ENCODE data around the gene SLC16A12. TPM values are rescaled to one million over a fixed set of nuclear protein-coding genes. Genes with fewer than 3 reads are reported as not detected.

Gene SLC16A12
- total and polyA plus RNA-seq, 4 donors = 0.03 to 10.7 (median 0.94) TPM

DNA sequence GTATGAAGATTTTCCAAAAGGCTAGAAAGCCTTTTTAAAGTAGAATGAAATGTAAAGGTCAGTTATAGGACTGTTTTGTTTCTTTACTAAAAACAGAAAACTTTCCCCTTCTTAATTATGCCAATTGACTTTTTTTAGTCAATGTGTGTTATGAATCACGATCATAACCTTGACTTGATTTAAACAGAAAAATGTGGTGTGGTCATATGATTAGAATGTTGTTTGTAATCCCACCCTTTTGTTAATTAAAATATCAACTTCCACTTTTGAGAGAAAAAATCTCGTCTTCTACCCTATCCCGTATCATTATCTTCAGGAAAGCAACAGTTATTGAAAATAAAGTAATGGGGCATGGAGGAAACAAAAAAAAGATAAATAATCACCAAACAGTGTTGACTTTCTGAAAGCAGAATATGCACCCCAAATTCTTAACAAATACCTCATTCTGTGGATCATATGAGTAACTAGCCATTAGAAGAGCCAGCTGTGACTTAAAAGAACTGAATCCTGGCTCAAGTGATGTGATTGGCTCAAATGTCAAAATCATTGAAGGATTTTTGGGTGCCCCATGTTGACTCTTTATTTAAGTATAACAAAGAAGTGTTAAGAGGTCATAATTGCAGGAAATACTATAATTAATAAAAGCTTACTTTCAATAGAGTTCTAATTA is 32.3 kb upstream of the SLC16A12 start:
- Histone ChIP-seq H3K36me3 (ENCODE audit: control insufficient read depth in 4 of 4, insufficient read depth in 3 of 4, low read depth in 1 of 4, low read length in 3 of 4) (no peaks in the 10 kb centered on the region), H3K9ac (ENCODE audit: low read depth in 1 of 2, low read length in 2 of 2) (no peak overlapping the region)
- WGBS = 78% methylated on average over 3 of the region's 3 CpGs

GRCh38 chr10:89566992-89567391 is 31.6 kb upstream of the SLC16A12 start:
- no peak overlapping the region for H3K27ac ChIP-seq (ENCODE audit: low read depth in 1 of 2, low read length in 2 of 2)
- no peaks in the 10 kb centered on the region for H3K27me3 ChIP-seq (ENCODE audit: control insufficient read depth in 4 of 4, insufficient read depth in 4 of 4, low read length in 3 of 4)
- no peaks in the 10 kb centered on the region for H3K36me3 ChIP-seq (ENCODE audit: control insufficient read depth in 4 of 4, insufficient read depth in 3 of 4, low read depth in 1 of 4, low read length in 3 of 4)
- no peak for DNase-seq (ENCODE audit: low spot score)
- WGBS = 75% methylated on average over 3 of the region's 3 CpGs
- no peak overlapping the region for H3K9ac ChIP-seq (ENCODE audit: low read depth in 1 of 2, low read length in 2 of 2)
- peaks cover 1 to 12% (median 12%) of the 10 kb centered on the region in 4 donors for H3K4me1 ChIP-seq (ENCODE audit: control insufficient read depth in 4 of 4, insufficient read depth in 4 of 4, low read length in 3 of 4)
- no peak overlapping the region for H3K4me3 ChIP-seq (ENCODE audit: low read depth in 1 of 3, low read length in 3 of 3)
- no peaks in the 10 kb centered on the region for H3K9me3 ChIP-seq (ENCODE audit: control insufficient read depth in 4 of 4, low read length in 3 of 4)
- TF ChIP-seq, protein P1, sequence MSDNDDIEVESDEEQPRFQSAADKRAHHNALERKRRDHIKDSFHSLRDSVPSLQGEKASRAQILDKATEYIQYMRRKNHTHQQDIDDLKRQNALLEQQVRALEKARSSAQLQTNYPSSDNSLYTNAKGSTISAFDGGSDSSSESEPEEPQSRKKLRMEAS (IDR thresholded peaks at IDR 0.05) = no peak
- TF ChIP-seq FOXA1 (IDR thresholded peaks at IDR 0.05) (no peak), GABPA (IDR thresholded peaks at IDR 0.05 in 1 of 2, conservative IDR thresholded peaks at IDR 0.05 in 1 of 2) (no peak), YY1 (IDR thresholded peaks at IDR 0.05) (no peak), JUND (IDR thresholded peaks at IDR 0.05) (no peak), CTCF (IDR thresholded peaks at IDR 0.05; ENCODE audit: low read depth, low read length, missing input control) (no peak), FOXA2 (IDR thresholded peaks at IDR 0.05) (no peak), HNF4A (conservative IDR thresholded peaks at IDR 0.05) (no peak), EGR1 (IDR thresholded peaks at IDR 0.05; ENCODE audit: low read depth in 2 of 2) (no peak), HNF4G (IDR thresholded peaks at IDR 0.05) (no peak), SP1 (IDR thresholded peaks at IDR 0.05) (no peak)
- TF ChIP-seq, protein P2, sequence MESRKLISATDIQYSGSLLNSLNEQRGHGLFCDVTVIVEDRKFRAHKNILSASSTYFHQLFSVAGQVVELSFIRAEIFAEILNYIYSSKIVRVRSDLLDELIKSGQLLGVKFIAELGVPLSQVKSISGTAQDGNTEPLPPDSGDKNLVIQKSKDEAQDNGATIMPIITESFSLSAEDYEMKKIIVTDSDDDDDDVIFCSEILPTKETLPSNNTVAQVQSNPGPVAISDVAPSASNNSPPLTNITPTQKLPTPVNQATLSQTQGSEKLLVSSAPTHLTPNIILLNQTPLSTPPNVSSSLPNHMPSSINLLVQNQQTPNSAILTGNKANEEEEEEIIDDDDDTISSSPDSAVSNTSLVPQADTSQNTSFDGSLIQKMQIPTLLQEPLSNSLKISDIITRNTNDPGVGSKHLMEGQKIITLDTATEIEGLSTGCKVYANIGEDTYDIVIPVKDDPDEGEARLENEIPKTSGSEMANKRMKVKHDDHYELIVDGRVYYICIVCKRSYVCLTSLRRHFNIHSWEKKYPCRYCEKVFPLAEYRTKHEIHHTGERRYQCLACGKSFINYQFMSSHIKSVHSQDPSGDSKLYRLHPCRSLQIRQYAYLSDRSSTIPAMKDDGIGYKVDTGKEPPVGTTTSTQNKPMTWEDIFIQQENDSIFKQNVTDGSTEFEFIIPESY (IDR thresholded peaks at IDR 0.05) = no peak
- TF ChIP-seq, protein P3, sequence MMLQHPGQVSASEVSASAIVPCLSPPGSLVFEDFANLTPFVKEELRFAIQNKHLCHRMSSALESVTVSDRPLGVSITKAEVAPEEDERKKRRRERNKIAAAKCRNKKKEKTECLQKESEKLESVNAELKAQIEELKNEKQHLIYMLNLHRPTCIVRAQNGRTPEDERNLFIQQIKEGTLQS (IDR thresholded peaks at IDR 0.05) = no peak

More for the DNA sequence above, 32.3 kb upstream of the SLC16A12 start:
- H3K4me1 ChIP-seq (ENCODE audit: control insufficient read depth in 4 of 4, insufficient read depth in 4 of 4, low read length in 3 of 4) = peaks cover 1 to 12% (median 12%) of the 10 kb centered on the region in 4 donors
- no peak overlapping the region for H3K4me3 ChIP-seq (ENCODE audit: low read depth in 1 of 3, low read length in 3 of 3)
- TF ChIP-seq FOXA2 (IDR thresholded peaks at IDR 0.05) (no peak), CTCF (IDR thresholded peaks at IDR 0.05; ENCODE audit: low read depth, low read length, missing input control) (no peak), RXRA (IDR thresholded peaks at IDR 0.05) (no peak), NR2F2 (IDR thresholded peaks at IDR 0.05) (no peak), JUND (IDR thresholded peaks at IDR 0.05) (no peak), RAD21 (IDR thresholded peaks at IDR 0.05) (no peak), TAF1 (conservative IDR thresholded peaks at IDR 0.05) (no peak)
- TF ChIP-seq, protein P2 (IDR thresholded peaks at IDR 0.05) = no peak
- no peaks in the 10 kb centered on the region for H3K9me3 ChIP-seq (ENCODE audit: control insufficient read depth in 4 of 4, low read length in 3 of 4)
- no peaks in the 10 kb centered on the region for H3K27me3 ChIP-seq (ENCODE audit: control insufficient read depth in 4 of 4, insufficient read depth in 4 of 4, low read length in 3 of 4)
- no peak for DNase-seq (ENCODE audit: low spot score)
- no peak overlapping the region for H3K27ac ChIP-seq (ENCODE audit: low read depth in 1 of 2, low read length in 2 of 2)

Measured in liver (tissue), 9 donors.